GM23248 (cell line): Measurements from ENCODE around the gene DNAI2.

Experiments used
- EZH2 ChIP-seq: fragments of 200-600 bp; sonication (generic); IDR thresholded peaks from 2 replicates; pipeline ENCODE4 v1.6.1; 2018; ENCODE audit warnings: antibody characterized with exemption, mild to moderate bottlenecking; ENCODE audit not compliant: insufficient read depth, poor library complexity, severe bottlenecking
- EZH2phosphoT487 ChIP-seq: fragments of 200-600 bp; sonication (generic); IDR thresholded peaks from 2 replicates; pipeline ENCODE4 v1.6.1; 2018; ENCODE audit warnings: antibody characterized with exemption, moderate library complexity, mild to moderate bottlenecking, low read depth; ENCODE audit not compliant: insufficient read depth

DNA sequence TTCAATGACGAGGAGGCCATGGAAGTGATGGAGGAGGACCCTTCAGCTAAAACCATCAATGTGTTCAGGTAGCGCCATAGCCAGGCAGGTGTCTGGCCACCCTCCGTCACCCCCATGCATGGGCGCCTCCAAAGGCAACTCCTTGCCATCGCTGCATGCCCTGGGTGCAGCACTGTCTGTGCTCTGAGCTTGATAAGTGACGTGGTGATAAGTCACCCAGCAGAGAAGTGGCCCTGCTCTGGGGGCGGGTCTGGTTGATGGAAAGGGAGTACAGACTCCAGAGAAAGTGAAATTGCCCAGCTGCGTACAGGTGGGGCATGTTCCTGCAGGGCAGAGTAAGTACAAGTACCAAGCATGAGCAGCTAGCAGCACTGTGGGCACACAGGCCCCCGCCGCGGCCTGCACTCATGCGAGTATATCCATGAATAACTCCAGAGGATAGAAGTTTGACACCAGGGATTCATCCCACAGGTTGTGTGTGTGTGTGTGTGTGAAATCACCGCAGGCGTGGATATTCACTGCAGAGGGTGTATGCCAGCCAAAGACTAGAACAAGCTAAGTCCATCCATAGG is 13.1 kb downstream of the DNAI2 start:
- TF ChIP-seq EZH2 = no peak
- no peak for TF ChIP-seq EZH2phosphoT487
